NCI-H1105 treated with DMSO at 0.1 percent for 48 hours (cell line): ENCODE data around the gene CDK14.

Source experiments
- DNase-seq: peaks from one replicate; lab custom pipeline; 2025; lab: John Stamatoyannopoulos, UW

Gene CDK14

GRCh38 chr7:90951229-90951628 is 355.1 kb downstream of the CDK14 start:
- no peak for DNase-seq

GRCh38 chr7:90951986-90952954 is 356.1 kb downstream of the CDK14 start:
- DNase-seq = no peak

- DNase-seq = peak; percentile 71
Measured at GRCh38 chr7:90955641-90956207, 359.6 kb downstream of the CDK14 start.

GRCh38 chr7:90957883-90958282 is 361.8 kb downstream of the CDK14 start:
- DNase-seq = no peak

- no peak for DNase-seq
Measured at GRCh38 chr7:90958647-90959046, 362.5 kb downstream of the CDK14 start.

- no peak for DNase-seq
Measured at GRCh38 chr7:90961037-90961725, 365.1 kb downstream of the CDK14 start.

- no peak for DNase-seq
Measured at GRCh38 chr7:90965211-90965610, 369.1 kb downstream of the CDK14 start.

GRCh38 chr7:90966346-90966745 is 370.2 kb downstream of the CDK14 start:
- no peak for DNase-seq

GRCh38 chr7:90968871-90969270 is 372.8 kb downstream of the CDK14 start:
- no peak for DNase-seq

- DNase-seq = peak; percentile 16
Measured at GRCh38 chr7:90972906-90973550, 376.9 kb downstream of the CDK14 start.

GRCh38 chr7:90977056-90977455 is 380.9 kb downstream of the CDK14 start:
- no peak for DNase-seq

- DNase-seq = no peak
Measured at GRCh38 chr7:90980545-90980944, 384.4 kb downstream of the CDK14 start.

GRCh38 chr7:90982228-90982627 is 386.1 kb downstream of the CDK14 start:
- no peak for DNase-seq

GRCh38 chr7:90984692-90985091 is 388.6 kb downstream of the CDK14 start:
- no peak for DNase-seq

GRCh38 chr7:90988516-90988915 is 392.4 kb downstream of the CDK14 start:
- peak; percentile 67 for DNase-seq

- peak; percentile 27 for DNase-seq
Measured at GRCh38 chr7:90988996-90989765, 393.1 kb downstream of the CDK14 start.

GRCh38 chr7:90994121-90994520 is 398.0 kb downstream of the CDK14 start:
- DNase-seq = no peak

GRCh38 chr7:90994601-90995000 is 398.5 kb downstream of the CDK14 start:
- DNase-seq = no peak

GRCh38 chr7:90995996-90996395 is 399.9 kb downstream of the CDK14 start:
- no peak for DNase-seq

GRCh38 chr7:90999989-91000979 is 404.2 kb downstream of the CDK14 start:
- no peak for DNase-seq
